ENCODE data around the gene GPRC5C.

Gene GPRC5C

DNA sequence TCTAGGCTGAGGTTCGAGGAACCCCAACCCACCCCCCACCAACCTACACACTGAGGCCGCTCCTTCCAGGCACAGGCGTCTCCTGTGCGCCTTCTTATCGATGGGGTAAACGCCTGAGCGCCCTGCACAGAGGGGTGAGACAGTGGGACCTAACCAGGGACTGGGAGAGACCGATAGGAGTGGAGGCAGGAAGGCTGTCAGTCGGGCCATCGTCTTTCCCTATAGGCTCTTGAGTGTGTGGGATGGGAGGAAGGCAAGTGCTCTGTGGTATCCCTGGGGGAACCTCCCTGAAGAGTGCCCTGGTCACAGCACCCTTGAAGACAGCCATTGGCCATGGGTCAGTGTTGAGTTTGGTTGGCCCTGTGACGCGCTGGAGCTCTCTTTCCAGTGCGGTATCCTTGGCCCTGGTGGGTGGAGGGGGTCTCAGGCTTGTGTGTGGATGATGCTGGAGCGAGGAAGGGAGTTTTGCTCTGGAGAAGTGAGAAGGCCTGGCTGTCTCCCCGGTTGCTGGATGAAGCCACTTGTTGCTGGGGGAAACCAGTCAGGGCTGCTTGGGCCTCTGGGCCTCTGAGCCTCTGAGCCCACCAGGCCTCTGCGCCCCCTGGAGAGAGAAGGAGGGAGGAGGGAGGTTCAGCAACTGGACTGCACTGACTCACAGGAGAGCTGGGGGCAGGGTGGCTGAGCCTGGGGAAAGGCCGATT is 1.7 kb downstream of the GPRC5C start:
- DNase-seq (ENCODE audit: low read depth) = no peak

DNA sequence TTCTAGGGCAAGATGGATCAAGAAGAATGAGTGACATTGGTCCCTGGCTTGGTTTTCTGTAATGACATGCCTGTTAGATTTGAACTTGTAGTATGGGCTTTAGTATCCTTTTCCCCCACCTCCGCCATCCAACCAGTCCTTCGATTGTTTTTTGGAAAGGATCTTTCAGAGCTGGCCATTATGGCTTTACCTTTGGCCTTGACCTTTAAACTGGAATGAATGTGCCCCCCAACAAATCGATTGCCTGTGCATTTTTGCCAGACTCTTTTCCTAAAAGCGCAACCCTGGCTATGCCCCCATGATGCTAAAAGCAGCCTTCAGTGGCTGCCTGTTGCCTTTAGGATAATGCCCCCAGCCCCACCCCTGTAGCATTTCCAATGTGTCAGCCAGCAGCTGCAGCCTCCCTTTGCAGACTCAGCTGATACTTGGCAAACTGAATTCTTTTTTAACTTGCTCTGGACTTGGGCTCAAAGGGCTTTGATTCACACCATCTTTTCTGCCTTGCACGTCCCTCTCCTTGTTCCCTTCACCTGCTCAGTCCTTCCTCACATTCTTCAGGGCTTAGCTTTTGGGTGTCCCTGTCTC is 4.0 kb downstream of the GPRC5C start:
- DNase-seq (ENCODE audit: low read depth) = no peak

DNA sequence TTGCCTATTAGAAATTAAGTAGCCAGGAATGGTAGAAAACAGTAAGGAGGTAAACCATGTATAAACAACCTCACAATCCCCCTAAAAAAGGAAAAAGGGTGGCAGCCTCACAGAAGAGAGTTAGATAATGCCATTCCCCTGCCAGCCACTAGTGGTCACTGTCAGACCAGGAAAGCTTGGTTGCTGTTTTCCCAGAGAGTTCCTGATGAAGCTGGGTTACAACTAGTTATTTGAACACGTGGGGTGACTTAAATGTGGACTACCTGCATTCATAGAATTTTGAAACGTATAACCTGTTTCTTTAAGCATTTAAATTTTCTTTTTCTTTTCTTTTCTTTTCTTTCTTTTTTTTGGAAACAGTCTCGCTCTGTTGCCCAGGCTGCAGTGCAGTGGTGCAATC is 5.8 kb downstream of the GPRC5C start:
- no peak for DNase-seq (ENCODE audit: low read depth)

DNA sequence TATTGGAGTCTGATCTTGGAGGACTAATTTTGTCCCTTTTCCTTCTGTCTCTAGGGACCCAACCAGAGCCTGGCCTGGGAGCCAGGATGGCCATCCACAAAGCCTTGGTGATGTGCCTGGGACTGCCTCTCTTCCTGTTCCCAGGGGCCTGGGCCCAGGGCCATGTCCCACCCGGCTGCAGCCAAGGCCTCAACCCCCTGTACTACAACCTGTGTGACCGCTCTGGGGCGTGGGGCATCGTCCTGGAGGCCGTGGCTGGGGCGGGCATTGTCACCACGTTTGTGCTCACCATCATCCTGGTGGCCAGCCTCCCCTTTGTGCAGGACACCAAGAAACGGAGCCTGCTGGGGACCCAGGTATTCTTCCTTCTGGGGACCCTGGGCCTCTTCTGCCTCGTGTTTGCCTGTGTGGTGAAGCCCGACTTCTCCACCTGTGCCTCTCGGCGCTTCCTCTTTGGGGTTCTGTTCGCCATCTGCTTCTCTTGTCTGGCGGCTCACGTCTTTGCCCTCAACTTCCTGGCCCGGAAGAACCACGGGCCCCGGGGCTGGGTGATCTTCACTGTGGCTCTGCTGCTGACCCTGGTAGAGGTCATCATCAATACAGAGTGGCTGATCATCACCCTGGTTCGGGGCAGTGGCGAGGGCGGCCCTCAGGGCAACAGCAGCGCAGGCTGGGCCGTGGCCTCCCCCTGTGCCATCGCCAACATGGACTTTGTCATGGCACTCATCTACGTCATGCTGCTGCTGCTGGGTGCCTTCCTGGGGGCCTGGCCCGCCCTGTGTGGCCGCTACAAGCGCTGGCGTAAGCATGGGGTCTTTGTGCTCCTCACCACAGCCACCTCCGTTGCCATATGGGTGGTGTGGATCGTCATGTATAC is 8.0 kb downstream of the GPRC5C start:
- DNase-seq (ENCODE audit: low read depth) = no peak

DNA sequence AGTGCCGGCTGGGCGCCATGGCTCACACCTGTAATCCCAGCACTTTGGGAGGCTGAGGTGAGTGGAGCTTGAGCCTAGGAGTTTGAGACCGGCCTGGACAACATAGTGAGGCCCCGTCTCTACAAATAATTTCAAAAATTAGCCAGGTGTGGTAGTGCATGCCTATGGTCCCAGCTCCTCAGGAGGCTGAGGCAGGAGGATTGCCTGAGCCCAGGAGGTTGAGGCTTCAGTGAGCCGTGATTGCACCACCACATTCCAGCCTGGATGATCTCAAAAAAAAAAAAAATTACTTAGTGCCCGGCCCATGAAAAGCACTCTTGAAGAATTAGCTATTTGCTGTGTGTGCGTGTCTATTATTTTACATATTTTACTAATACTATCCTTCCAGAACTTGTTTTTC is 9.6 kb downstream of the GPRC5C start:
- no peak for DNase-seq (ENCODE audit: low read depth)

DNA sequence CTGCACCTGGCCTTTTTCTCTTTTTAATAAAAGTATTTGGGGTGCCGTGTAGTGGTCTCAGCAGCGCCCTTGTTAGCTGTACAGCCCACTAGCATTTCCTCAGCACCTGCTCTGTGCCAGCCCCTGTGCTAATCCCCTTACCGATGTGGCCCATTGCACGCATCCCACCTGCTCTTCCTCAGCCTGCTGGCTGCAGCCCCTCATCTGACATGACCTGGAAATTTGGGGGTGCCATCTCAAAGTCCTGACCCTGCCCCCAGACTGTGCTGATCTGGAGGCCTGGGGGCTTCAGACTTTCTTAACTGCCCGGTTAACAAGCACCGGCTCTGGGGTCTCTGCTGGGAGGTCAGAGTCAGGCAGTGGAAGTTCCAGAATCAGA is 10.4 kb downstream of the GPRC5C start:
- no peak for DNase-seq (ENCODE audit: low read depth)

DNA sequence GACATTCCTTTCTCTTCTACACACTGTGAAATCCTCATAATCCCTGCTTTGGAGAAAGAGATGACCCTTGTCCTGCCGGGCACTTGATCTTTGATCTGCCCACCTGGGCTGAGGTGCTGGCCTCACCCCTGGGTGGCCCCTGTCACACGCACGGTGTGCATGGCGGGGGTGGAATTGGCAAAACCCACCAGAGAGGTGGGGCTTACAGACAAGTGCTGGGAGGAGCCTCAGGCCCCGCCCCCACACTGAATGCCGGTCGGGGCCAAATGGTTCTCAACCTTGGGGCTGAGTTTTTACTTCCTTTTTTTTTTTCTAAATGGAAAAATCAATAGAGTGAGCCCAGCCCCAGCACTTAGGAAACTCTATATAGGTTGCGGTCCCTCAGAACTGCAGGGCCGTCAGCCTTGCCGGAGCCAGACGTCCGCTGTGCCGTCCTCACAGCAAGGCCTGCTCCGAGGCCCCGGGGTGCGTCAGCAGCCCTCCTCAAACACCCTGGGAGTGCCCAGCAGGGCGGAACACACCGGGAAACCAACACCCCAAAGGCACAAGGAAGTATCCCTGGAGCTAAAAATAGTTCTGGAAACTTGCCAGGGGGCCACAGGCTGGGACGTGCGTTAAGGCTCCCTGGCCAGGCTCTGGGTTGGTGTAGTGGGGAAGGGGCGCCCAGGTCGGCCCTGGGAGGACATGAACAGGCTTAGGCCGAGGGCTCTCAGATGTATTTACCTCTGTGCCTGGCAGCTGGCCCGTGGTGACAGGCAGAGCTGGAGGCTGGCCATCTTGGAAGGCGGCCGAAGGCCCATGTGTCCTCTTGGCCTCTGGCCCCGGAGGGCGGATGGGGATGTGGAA is 11.0 kb downstream of the GPRC5C start:
- DNase-seq (ENCODE audit: low read depth) = no peak

DNA sequence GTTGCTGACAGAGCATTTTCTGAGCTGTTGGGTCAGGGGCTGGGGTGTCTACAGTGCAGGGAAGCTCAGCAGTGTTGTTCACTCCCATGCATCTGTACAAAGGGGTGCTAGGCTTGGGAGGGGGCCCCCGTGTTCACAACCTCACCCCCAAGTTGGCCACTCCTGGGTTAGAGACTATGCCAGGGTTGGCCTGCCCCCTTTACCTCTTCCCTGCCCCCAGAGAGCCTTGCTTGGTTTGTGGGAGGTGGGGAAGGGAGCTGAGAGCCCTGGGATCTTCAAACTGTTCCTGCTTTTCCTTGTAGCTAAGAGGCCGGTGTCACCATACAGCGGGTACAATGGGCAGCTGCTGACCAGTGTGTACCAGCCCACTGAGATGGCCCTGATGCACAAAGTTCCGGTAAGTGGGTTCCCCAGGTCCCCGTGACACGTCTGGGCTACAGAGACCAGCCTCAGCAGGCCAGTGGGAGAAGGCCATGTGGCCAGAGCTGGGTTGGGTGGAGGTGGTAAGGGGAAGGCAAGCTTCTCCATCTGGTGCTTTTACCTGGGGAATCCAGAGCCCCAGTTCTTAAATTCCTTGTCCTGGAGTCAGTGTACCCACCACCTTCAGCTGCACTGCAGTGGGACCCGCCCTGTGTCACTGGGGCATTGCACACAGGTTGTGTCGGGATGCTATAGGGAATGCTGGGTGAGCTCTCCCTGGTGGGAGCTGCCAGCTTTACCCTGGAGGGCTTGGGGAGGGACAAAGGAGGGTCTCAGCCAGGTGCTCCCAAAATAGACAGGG is 11.8 kb downstream of the GPRC5C start:
- no peak for DNase-seq (ENCODE audit: low read depth)

DNA sequence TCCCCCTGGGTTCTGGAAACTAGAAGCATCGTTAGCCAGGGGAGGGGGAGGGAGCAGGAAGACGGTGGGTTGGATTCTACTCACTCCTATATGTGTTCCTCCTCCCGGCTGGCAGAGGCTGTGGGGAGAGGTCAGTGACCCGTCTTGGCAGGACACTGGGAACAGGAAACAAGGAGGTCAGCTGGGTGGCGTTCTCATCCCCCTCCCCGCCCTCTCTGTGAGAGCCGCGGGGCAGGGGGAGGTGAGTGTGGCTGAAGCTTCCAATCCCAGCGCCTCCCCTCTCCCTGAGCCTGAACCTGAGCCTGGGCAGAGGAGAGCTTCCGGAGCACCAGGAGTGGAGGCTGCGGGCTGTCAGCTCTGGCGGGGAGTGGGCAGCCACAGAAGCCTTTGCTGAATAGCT is 12.5 kb downstream of the GPRC5C start:
- DNase-seq (ENCODE audit: low read depth) = no peak

DNA sequence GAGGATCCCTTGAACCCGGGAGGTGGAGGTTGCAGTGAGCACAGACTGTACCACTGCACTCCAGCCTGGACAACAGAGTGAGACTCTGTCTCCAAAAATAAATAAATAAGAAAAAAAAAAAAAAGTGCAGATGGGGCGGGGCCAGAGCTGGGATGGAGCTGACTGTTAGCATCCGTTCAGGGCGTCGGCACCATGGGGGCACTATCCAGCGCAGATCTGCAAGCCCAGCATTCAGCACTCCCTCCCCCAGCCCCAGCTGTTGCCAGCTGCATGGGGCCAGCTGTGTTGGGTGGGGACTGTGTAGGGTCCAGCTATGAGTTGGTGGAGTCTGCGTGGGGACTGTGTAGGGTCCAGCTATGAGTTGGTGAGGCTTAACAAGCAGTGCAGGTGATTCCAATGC is 13.3 kb downstream of the GPRC5C start:
- no peak for DNase-seq (ENCODE audit: low read depth)

DNA sequence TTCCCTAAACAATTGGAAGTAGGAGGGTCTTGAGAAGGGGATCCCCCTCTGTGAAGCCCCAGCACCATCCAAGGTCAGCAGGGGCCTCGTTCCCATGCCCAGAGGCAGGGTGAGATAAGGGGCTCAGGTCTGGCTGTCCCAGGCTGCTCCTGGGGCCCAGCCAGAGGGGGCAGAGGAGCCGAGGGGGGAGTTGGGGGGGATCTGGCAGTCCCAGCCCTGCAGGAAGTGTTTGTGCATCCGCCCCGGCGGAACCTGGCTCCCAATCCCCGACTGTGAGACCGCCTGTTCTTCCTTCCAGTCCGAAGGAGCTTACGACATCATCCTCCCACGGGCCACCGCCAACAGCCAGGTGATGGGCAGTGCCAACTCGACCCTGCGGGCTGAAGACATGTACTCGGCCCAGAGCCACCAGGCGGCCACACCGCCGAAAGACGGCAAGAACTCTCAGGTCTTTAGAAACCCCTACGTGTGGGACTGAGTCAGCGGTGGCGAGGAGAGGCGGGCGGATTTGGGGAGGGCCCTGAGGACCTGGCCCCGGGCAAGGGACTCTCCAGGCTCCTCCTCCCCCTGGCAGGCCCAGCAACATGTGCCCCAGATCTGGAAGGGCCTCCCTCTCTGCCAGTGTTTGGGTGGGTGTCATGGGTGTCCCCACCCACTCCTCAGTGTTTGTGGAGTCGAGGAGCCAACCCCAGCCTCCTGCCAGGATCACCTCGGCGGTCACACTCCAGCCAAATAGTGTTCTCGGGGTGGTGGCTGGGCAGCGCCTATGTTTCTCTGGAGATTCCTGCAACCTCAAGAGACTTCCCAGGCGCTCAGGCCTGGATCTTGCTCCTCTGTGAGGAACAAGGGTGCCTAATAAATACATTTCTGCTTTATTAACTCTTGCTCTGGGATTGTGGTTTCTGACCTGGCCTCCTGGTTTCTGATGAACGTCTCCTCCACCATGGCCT is 14.9 kb downstream of the GPRC5C start:
- DNase-seq (ENCODE audit: low read depth) = no peak

DNA sequence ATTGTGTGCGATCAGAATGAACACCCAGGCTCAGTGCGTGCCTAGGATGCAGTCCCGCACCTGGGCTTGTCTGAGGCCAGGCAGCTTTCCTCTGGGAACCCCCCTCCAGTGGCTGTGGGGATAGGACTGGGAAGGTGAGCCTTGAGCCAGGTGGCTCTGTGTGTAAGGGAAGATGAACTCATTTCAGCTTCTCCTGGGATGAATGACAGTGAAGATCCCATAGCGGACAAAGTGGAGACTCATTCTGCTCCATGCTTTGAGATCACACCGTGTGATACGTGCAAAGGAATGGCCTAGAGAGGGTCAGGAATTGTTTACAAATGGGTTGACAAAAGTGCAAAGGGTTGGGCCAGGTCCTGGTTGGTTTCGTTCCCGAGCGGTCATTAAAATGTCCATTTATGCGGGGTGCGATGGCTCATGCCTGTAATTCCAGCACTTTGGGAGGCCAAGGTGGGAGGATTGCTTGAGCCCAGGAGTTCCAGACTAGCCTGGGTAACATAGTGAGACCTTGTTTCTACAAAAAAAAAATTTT is 15.8 kb downstream of the GPRC5C start:
- no peak for DNase-seq (ENCODE audit: low read depth)

DNA sequence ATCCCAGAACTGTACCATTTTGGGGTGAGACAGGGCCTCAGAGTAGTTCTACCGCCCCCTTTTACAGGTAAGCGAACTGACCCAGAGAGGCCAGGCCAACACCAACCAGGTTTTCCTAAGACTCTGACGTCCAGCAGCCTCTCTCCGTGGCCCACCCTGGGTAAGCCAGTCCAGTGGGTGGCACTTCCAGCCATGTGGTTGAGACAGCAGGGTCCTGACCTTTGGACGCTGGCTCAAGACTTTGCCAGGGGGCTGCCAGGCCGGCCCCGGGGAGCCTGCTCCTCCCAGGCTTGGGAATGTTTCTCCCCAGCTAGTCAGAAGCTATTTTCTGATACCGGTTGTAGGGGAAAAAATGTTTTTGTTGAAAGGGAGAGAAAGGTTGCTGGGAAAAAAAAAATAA is 16.9 kb downstream of the GPRC5C start:
- no peak for DNase-seq (ENCODE audit: low read depth)

DNA sequence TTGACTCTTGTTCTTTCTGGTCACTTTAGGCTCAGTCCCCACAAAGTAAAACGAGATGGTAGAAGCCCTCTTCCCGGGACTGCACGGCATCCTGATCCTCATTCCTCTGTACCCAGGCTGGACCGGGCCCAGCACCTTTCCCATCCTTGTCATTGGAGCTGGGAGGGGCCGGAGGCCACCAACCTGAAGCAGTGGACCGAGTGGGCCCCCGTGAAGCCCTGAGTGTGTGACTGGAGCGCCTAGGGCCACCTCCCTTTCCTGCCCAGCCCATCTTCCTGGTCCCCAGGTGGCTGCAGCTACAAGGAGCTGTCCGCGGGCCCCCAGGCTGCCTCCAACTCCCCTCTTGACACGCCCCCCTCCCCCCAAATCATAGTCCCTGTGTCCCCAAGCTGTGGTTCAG is 17.4 kb downstream of the GPRC5C start:
- DNase-seq (ENCODE audit: low read depth) = no peak

DNA sequence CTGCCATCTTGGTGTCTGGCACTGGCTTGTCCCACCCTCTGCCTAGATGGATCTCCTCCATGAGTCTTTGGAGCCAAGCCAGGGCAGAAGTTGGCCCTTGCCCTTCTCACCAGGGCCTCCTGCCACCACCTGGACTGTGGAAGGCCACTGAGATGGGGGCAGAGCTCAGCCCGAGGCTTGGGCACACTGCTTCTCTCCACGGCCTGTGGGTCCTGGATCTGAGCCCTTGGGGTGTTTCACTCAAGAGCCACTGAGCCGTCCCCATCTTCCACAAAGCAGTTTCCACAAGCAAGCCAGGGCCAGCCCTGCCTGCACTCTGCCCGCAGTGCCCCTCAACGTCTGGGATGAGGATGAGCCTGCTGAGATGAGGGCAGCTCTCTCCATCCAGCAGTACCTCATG is 17.9 kb downstream of the GPRC5C start:
- no peak for DNase-seq (ENCODE audit: low read depth)

DNA sequence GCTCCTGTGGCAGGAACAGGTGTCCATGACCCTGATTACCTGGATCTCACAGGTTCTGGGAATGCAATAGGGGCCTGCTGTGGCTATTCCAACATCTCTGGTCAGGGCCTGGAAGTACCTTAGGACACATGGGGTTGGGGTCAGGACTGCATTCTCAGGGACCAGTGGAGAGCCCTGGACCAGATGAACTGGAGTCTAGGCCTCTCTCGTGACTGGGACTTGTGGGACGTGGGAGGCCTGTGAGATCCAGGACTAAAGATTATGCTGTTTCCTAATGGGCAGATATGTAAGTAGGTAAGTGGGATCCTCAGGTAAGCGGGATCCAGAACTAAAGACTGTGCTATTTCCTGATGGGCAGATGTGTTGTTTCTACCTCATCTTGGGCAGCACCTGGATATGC is 18.3 kb downstream of the GPRC5C start:
- no peak for DNase-seq (ENCODE audit: low read depth)

DNA sequence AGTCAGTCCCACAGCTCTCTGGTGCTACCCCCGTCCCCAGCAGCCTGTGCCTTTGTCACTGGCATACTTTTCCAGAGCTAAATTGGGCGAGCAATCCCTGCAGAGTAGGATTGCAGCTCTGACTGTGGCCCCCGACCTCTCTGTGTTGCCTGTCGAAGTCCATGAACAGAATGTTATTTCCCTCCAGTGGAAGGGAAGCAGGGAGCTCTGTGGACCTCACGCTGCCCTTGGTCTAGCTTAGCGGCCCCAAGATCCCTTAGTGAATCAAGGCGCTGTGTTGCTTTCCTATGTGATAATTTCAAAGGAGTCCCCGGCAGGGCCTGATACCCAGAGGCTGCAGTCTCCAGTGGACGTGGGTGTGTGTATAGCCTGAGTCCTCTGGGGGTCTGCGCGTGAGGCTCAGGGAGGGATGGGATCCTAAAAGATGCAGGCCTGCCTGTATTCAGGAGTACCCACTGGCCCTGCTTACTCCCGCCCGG is 19.1 kb downstream of the GPRC5C start:
- DNase-seq (ENCODE audit: low read depth) = no peak

DNA sequence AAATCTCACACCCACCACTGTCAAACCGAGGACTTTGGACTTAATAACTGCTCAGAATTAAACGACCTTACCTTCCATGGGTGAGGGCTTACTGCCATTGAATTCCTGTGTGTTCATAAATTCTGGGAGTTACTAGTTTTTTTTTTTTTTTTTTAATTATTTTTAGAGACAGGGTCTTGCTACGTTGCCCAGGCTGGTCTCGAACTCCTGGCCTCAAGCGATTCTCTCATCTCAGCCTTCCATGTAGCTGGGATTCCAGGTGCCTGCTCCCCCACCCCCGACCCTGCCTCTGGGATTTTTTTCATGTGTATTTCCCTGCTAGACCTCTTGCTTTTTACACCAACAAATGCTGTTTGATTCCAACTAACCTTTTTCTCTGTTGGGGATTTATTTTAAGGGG is 19.7 kb downstream of the GPRC5C start:
- DNase-seq (ENCODE audit: low read depth) = no peak

DNA sequence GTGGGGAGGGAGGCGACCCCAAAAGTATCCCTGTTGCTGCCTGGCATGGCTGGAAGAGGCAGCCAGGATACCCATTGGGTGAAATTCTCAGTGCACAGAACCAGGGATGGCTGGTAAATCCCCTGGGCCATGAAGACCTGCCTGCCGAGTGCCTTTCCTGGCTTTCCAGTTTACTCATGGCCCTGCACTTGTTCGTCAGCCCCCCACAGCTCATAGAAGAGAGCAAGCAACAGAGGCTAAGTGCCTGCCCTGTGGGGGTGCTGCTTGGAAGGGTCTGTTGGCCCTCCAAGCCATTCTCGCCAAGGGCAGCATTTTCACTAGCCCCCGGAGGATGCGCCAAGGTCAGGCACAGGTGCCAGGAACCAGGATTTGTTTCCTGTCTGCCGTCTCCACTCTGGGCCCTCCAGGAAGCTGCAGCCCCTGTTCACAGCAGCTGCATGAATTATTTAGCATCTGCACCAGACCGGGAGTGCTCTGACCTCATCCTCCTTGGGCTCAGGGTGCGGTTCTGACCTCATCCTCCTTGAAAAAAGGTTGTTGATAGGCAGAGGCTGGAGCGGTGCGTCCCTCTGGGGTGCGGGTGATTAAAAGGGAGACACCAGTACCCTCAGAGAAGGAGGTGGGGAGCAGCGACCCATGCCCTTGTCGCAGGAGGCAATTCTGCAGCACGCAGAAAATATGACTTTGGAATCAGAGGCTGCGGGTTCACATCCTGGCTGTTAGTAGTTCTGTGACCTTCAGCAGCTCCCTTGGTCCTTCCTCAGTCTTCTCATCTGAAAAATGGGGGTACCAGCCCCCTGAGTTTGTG is 20.3 kb downstream of the GPRC5C start:
- DNase-seq (ENCODE audit: low read depth) = no peak

Measured in activated T-cell treated with anti-CD3 and anti-CD28 coated beads for 48 hours (primary cell).